Kidney (tissue), 14 donors: ENCODE results near the gene FAF2. TPM values are rescaled to one million over a fixed set of nuclear protein-coding genes. Genes with fewer than 3 reads are reported as not detected.

Experiments
- DNase-seq, 5 donors: peaks; one replicate each; pipeline ENCODE4 v3.0.0-alpha.2; 2013 to 2020
- FAIRE-seq: peaks from 2 replicates; lab custom pipeline; 2012; peaks lifted over from hg19 to GRCh38; lab: Jason Lieb, UNC
- H3K27ac ChIP-seq, 2 donors: one replicate each; pipeline ENCODE4 v1.7.0; 2013; ENCODE audit warnings: low read depth in 2 of 2, low read length in 2 of 2, inconsistent platforms in 1 of 2
- H3K27me3 ChIP-seq: one replicate; pipeline ENCODE4 v1.7.1; 2013; ENCODE audit warnings: low read length, inconsistent platforms; ENCODE audit not compliant: control insufficient read depth, insufficient read depth
- H3K36me3 ChIP-seq, 3 donors: one replicate each; pipeline versions ENCODE4 v1.7.0 to v1.7.1; 2013; ENCODE audit warnings: low read length in 3 of 3, control low read depth in 1 of 3, inconsistent platforms in 1 of 3; ENCODE audit not compliant: insufficient read depth in 3 of 3, control insufficient read depth in 2 of 3
- H3K4me1 ChIP-seq, 3 donors: one replicate each; pipeline versions ENCODE4 v1.7.0 to v1.7.1; 2013; ENCODE audit warnings: low read length in 3 of 3, inconsistent platforms in 1 of 3, low read depth in 1 of 3; ENCODE audit not compliant: control insufficient read depth in 2 of 3, insufficient read depth in 2 of 3
- H3K4me3 ChIP-seq, 3 donors: one replicate each; pipeline versions ENCODE4 v1.7.0 to v1.8.1; 2013; ENCODE audit warnings: low read length in 3 of 3, control low read depth in 1 of 3, inconsistent platforms in 1 of 3
- H3K9ac ChIP-seq, 3 donors: one replicate each; pipeline versions ENCODE4 v1.7.0 to v1.7.1; 2013; ENCODE audit warnings: low read length in 3 of 3, control low read depth in 1 of 3, inconsistent platforms in 1 of 3
- H3K9me3 ChIP-seq, 3 donors: one replicate each; pipeline versions ENCODE4 v1.7.0 to v1.7.1; 2013; ENCODE audit warnings: low read length in 3 of 3, control low read depth in 1 of 3, inconsistent platforms in 1 of 3; ENCODE audit not compliant: control insufficient read depth in 2 of 3, insufficient read depth in 1 of 3
- CTCF ChIP-seq: IDR thresholded peaks from 3 replicates; pipeline ENCODE4 v1.5.1; 2012; ENCODE audit warnings: mild to moderate bottlenecking, moderate library complexity, borderline replicate concordance; ENCODE audit not compliant: insufficient read depth; ENCODE audit errors: extremely low read depth
- intact Hi-C: fragments of 100-400 bp; cut with DNase I; formaldehyde crosslinking; loops from one replicate; pipeline ENCODE4 v1.11.1; 2022
- polyA plus RNA-seq: library from polyadenylated mRNA; stranded (reverse); fragments of 350-450 nt; fragmentation: Illumina TruSeq; extraction: RNeasy Lipid Tissue Mini Kit (QIAGEN cat#74804); gene quantifications from one replicate; pipeline ENCODE4 v1.2.3, GENCODE V29; 2014; ENCODE audit warnings: low read depth, low replicate concordance; ENCODE audit not compliant: insufficient read depth
- total RNA-seq: library from RNA; stranded (reverse); fragmentation: NEBNext Ultra II Directional; extraction: Animal tissue kit (Norgen Biotek cat#: 25700); gene quantifications from one replicate; pipeline ENCODE4 v1.2.1, GENCODE V29; 2021
- donor health status: control.
- donor health status: control.
- donor health status: control.
- donor health status: control.
- donor health status: control.
- donor health status: DM: yes; HTN: yes; CAD: no.
- donor health status: Normal renal cell carcinoma (clear cell type).

FAF2 gene
- total and polyA plus RNA-seq, 2 donors from 2014 or later = 11.1 to 31.7 TPM

GRCh38 chr5:176490301-176490700 is 42.1 kb downstream of the FAF2 start:
- intact Hi-C loops = no loop called here
- no peak for TF ChIP-seq CTCF
- no peak overlapping the region for H3K9ac ChIP-seq
- no peak overlapping the region for H3K4me3 ChIP-seq
- H3K4me1 ChIP-seq = no peaks in the 10 kb centered on the region
- H3K27ac ChIP-seq = no peak overlapping the region
- H3K36me3 ChIP-seq = peaks cover 19 to 59% (median 43%) of the 10 kb centered on the region in 3 donors
- H3K9me3 ChIP-seq = no peaks in the 10 kb centered on the region
- H3K27me3 ChIP-seq = no peaks in the 10 kb centered on the region
- FAIRE-seq (no peak), DNase-seq (no peak)

DNA sequence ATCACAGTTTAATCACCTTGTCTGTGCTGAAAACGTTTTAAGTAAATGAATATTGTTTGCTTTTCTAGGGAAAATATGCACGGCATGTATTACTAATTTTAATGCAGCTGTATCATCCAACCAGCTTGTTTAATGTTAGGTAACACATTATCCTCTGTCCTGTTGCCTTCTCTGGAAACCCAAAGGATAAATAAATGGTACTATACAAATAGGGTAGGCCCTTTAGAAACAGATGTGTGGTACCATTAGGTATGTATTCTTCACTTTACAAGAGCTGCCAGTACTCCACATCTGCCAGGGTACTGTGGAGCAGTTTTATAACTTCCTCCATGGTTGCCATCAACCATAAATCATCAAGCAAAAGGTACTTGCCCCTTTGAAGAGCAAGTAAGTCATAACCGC is 42.9 kb downstream of the FAF2 start:
- DNase-seq = no peak
- no peaks in the 10 kb centered on the region for H3K4me1 ChIP-seq
- intact Hi-C loops = no loop called here
- no peaks in the 10 kb centered on the region for H3K27me3 ChIP-seq
- peaks cover 19 to 66% (median 45%) of the 10 kb centered on the region in 3 donors for H3K36me3 ChIP-seq
- H3K9me3 ChIP-seq = no peaks in the 10 kb centered on the region
- TF ChIP-seq CTCF = no peak
- H3K27ac ChIP-seq = no peak overlapping the region
- H3K4me3 ChIP-seq = no peak overlapping the region
- no peak for FAIRE-seq
- no peak overlapping the region for H3K9ac ChIP-seq

DNA sequence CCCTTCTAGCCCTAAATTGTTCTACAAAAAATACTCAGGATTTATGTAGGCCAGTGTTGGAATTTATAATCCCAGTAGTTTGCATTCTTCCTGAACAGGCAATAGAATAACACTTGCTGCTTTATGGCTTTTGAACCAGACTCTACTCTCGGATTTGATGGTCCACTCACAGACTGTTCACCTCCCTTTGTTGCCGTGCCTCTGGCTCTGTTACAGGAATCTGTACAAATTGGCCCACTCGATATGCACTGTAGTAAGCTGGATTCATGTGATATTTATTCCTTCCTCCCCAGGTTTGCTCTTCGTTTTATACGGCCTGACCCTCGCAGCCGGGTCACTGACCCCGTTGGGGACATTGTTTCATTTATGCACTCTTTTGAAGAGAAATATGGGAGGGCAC is 43.7 kb downstream of the FAF2 start:
- FAIRE-seq (no peak), DNase-seq (no peak)
- intact Hi-C loops = no loop called here
- H3K9me3 ChIP-seq = no peaks in the 10 kb centered on the region
- H3K4me3 ChIP-seq = no peak overlapping the region
- no peak overlapping the region for H3K27ac ChIP-seq
- peaks cover 18 to 69% (median 45%) of the 10 kb centered on the region in 3 donors for H3K36me3 ChIP-seq
- no peaks in the 10 kb centered on the region for H3K4me1 ChIP-seq
- no peaks in the 10 kb centered on the region for H3K27me3 ChIP-seq
- TF ChIP-seq CTCF = no peak
- no peak overlapping the region for H3K9ac ChIP-seq

DNA sequence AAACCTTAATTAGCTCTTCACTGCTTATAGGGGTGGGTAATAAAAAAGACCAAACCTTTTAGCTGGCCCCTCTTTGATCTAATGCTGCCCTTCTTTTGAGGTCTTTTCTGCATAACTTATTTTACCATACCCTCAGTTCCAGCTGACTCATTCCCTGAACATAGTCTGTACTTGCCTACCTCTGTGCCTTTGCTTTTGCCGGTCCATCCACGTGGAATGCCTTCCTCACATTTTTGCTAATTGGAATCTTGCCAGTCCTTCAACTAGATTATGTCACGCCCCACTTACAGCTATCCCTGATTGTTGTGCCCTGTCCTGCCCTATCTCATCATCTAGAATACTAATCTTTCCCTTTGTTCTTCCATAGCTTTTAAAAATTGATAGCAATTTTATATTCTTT is 44.2 kb downstream of the FAF2 start:
- Histone ChIP-seq H3K27ac (no peak overlapping the region), H3K9me3 (no peaks in the 10 kb centered on the region), H3K36me3 (peaks cover 18 to 71% (median 45%) of the 10 kb centered on the region in 3 donors), H3K4me3 (no peak overlapping the region), H3K4me1 (no peaks in the 10 kb centered on the region), H3K9ac (no peak overlapping the region), H3K27me3 (no peaks in the 10 kb centered on the region)
- FAIRE-seq = no peak
- no peak for TF ChIP-seq CTCF
- DNase-seq = no peak
- intact Hi-C loops = no loop called here
